Measurements from ENCODE around the gene ENO3. TPM values are rescaled to one million over a fixed set of nuclear protein-coding genes. Genes with fewer than 3 reads are reported as not detected.

The ENO3 gene
- polyA plus RNA-seq, 3 donors, result 0.36 to 14.2 (median 0.60) TPM

GRCh38 chr17:4968486-4969046, 17.6 kb downstream of the ENO3 start:
- TF ChIP-seq CTCF (IDR thresholded peaks at IDR 0.05), result no peak
- Mint-ChIP-seq H3K27ac (peak overlapping the region in 2 of 7 donors; percentile 20 to 66), H3K9me3 (peaks cover 0 to 2% (median 0%) of the 10 kb centered on the region in 7 donors), H3K27me3 (ENCODE audit: low read depth in 3 of 3) (peaks cover 0 to 4% (median 2%) of the 10 kb centered on the region in 3 donors), H3K4me1 (peaks cover 43% of the 10 kb centered on the region), H3K36me3 (peaks cover 52 to 58% of the 10 kb centered on the region in 2 donors), H3K4me3 (no peak overlapping the region)
- H3K9ac ChIP-seq (ENCODE audit: insufficient read depth, low read length, poor library complexity, severe bottlenecking), result peak overlapping the region; percentile 71
- H3K4me3 ChIP-seq (replicated peaks in 1 of 3; ENCODE audit: low read depth in 2 of 3, low read length in 3 of 3), result peak overlapping the region; percentile 46 to 99 (median 67)
- H3K9me3 ChIP-seq (replicated peaks in 1 of 2; ENCODE audit: control insufficient read depth in 1 of 2, insufficient read depth in 1 of 2, low read length in 2 of 2), result no peaks in the 10 kb centered on the region
- H3K79me2 ChIP-seq (ENCODE audit: insufficient read depth, low read length), result peaks cover 44% of the 10 kb centered on the region
- peaks cover 48 to 69% of the 10 kb centered on the region in 2 donors for H3K4me1 ChIP-seq (ENCODE audit: control insufficient read depth in 1 of 2, insufficient read depth in 2 of 2, low read length in 2 of 2)
- intact Hi-C loops (cut with micrococcal nuclease), result no loop called here
- H3K36me3 ChIP-seq (replicated peaks in 1 of 2; ENCODE audit: control insufficient read depth in 1 of 2, insufficient read depth in 2 of 2, low read length in 2 of 2), result peaks cover 34 to 42% of the 10 kb centered on the region in 2 donors
- H3K4me2 ChIP-seq (replicated peaks; ENCODE audit: extremely low read depth, low read length, poor library complexity, severe bottlenecking), result peak overlapping the region; percentile 100
- H4K20me1 ChIP-seq (ENCODE audit: insufficient read depth, low read length), result peaks cover 3% of the 10 kb centered on the region
- peak overlapping the region; percentile 88 for H2AFZ ChIP-seq (ENCODE audit: insufficient read depth, low read depth, low read length, poor library complexity, severe bottlenecking)
- H3K27ac ChIP-seq (ENCODE audit: low read depth in 1 of 2, low read length in 2 of 2), result peak overlapping the region; percentile 94 to 96
- H3K27me3 ChIP-seq (ENCODE audit: control insufficient read depth in 2 of 2, insufficient read depth in 2 of 2, low read length in 2 of 2), result no peaks in the 10 kb centered on the region
- no peak for DNase-seq
- 69% methylated on average over 18 of the region's 23 CpGs for WGBS (ENCODE audit: insufficient coverage)

- intact Hi-C loops (cut with micrococcal nuclease), result no loop called here
- H3K36me3 ChIP-seq (replicated peaks in 1 of 2; ENCODE audit: control insufficient read depth in 1 of 2, insufficient read depth in 2 of 2, low read length in 2 of 2), result peaks cover 36 to 46% of the 10 kb centered on the region in 2 donors
- H3K27ac ChIP-seq (ENCODE audit: low read depth in 1 of 2, low read length in 2 of 2), result peak overlapping the region in 1 of 2 donors; percentile 94
- no peaks in the 10 kb centered on the region for H3K27me3 ChIP-seq (ENCODE audit: control insufficient read depth in 2 of 2, insufficient read depth in 2 of 2, low read length in 2 of 2)
- DNase-seq, result peak in 1 of 3 donors; percentile 48
- H3K79me2 ChIP-seq (ENCODE audit: insufficient read depth, low read length), result peaks cover 44% of the 10 kb centered on the region
- peak overlapping the region; percentile 100 for H3K4me2 ChIP-seq (replicated peaks; ENCODE audit: extremely low read depth, low read length, poor library complexity, severe bottlenecking)
- Mint-ChIP-seq H3K4me1 (peaks cover 43% of the 10 kb centered on the region), H3K4me3 (peak overlapping the region in 1 of 2 donors; percentile 10), H3K9me3 (peaks cover 0 to 2% (median 0%) of the 10 kb centered on the region in 7 donors), H3K27ac (peak overlapping the region in 4 of 7 donors; percentile 2 to 66 (median 42)), H3K27me3 (ENCODE audit: low read depth in 3 of 3) (peaks cover 0 to 3% (median 2%) of the 10 kb centered on the region in 3 donors), H3K36me3 (peaks cover 57 to 63% of the 10 kb centered on the region in 2 donors)
- H3K9ac ChIP-seq (ENCODE audit: insufficient read depth, low read length, poor library complexity, severe bottlenecking), result no peak overlapping the region
- no peaks in the 10 kb centered on the region for H3K9me3 ChIP-seq (replicated peaks in 1 of 2; ENCODE audit: control insufficient read depth in 1 of 2, insufficient read depth in 1 of 2, low read length in 2 of 2)
- peak overlapping the region in 1 of 3 experiments; percentile 99 for H3K4me3 ChIP-seq (replicated peaks in 1 of 3; ENCODE audit: low read depth in 2 of 3, low read length in 3 of 3)
- TF ChIP-seq CTCF (IDR thresholded peaks at IDR 0.05), result no peak
- no peak overlapping the region for H2AFZ ChIP-seq (ENCODE audit: insufficient read depth, low read depth, low read length, poor library complexity, severe bottlenecking)
- peaks cover 54 to 69% of the 10 kb centered on the region in 2 donors for H3K4me1 ChIP-seq (ENCODE audit: control insufficient read depth in 1 of 2, insufficient read depth in 2 of 2, low read length in 2 of 2)
- H4K20me1 ChIP-seq (ENCODE audit: insufficient read depth, low read length), result peaks cover 6% of the 10 kb centered on the region
- WGBS (ENCODE audit: insufficient coverage), result over 99% methylated on average over 12 of the region's 15 CpGs
Measured at GRCh38 chr17:4969047-4969550, 18.2 kb downstream of the ENO3 start.

Data from CD14-positive monocyte (primary cell).